Gastroesophageal sphincter (tissue), 3 donors: Measurements from ENCODE around the gene LRIG3.

ENCODE experiments used
- EP300 ChIP-seq: sonication (generic); formaldehyde crosslinking; IDR thresholded peaks from one replicate; pipeline ENCODE4 v1.6.1; 2017; ENCODE audit warnings: antibody characterized with exemption, mild to moderate bottlenecking
- POLR2A ChIP-seq, 2 donors: fragments of 450-650 bp; IDR thresholded peaks; one replicate each; pipeline ENCODE4 v1.6.1; 2017; ENCODE audit warnings: antibody characterized with exemption in 2 of 2, mild to moderate bottlenecking in 2 of 2, moderate library complexity in 1 of 2
- TF ChIP-seq, protein P1 (sequence below), 4 experiments: fragments of 200-600 bp in 2 of 4; fragments of 450-650 bp in 2 of 4; sonication (generic) in 1 of 4; IDR thresholded peaks; one replicate each; pipeline ENCODE4 v1.5.1; 2017 to 2019; ENCODE audit warnings: antibody characterized with exemption in 4 of 4, mild to moderate bottlenecking in 2 of 4, moderate library complexity in 2 of 4

GRCh38 chr12:58930770-58931324, 10.5 kb upstream of the LRIG3 start:
- no peak for TF ChIP-seq EP300
- TF ChIP-seq, protein P1, sequence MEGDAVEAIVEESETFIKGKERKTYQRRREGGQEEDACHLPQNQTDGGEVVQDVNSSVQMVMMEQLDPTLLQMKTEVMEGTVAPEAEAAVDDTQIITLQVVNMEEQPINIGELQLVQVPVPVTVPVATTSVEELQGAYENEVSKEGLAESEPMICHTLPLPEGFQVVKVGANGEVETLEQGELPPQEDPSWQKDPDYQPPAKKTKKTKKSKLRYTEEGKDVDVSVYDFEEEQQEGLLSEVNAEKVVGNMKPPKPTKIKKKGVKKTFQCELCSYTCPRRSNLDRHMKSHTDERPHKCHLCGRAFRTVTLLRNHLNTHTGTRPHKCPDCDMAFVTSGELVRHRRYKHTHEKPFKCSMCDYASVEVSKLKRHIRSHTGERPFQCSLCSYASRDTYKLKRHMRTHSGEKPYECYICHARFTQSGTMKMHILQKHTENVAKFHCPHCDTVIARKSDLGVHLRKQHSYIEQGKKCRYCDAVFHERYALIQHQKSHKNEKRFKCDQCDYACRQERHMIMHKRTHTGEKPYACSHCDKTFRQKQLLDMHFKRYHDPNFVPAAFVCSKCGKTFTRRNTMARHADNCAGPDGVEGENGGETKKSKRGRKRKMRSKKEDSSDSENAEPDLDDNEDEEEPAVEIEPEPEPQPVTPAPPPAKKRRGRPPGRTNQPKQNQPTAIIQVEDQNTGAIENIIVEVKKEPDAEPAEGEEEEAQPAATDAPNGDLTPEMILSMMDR (IDR thresholded peaks at IDR 0.05): no peak
- TF ChIP-seq POLR2A (IDR thresholded peaks at IDR 0.05): no peak
